Type B pancreatic cell (in vitro differentiated cells): ENCODE data around the gene POU2F1. TPM values are rescaled to one million over a fixed set of nuclear protein-coding genes. Genes with fewer than 3 reads are reported as not detected.
A peak's percentile ranks its signal among the peaks of the same experiment; 100 is the strongest.

ENCODE experiments used
- DNase-seq: peaks from one replicate; pipeline ENCODE4 v3.0.0; 2021; ENCODE audit warnings: mixed read lengths; ENCODE audit not compliant: unreplicated experiment; ENCODE audit errors: extremely low spot score
- H3K27ac Mint-ChIP-seq: 2 replicates; pipeline ENCODE4 v1.8.0; 2021; ENCODE audit warnings: mild to moderate bottlenecking, mixed read lengths
- H3K27me3 Mint-ChIP-seq: 2 replicates; pipeline ENCODE4 v1.8.0; 2021; ENCODE audit warnings: mixed read lengths
- H3K36me3 Mint-ChIP-seq: 2 replicates; pipeline ENCODE4 v1.8.0; 2021; ENCODE audit warnings: mixed read lengths
- H3K4me1 Mint-ChIP-seq: one replicate; pipeline ENCODE4 v1.8.0; 2021; ENCODE audit warnings: mixed read lengths; ENCODE audit not compliant: unreplicated experiment
- H3K4me3 Mint-ChIP-seq: 2 replicates; pipeline ENCODE4 v1.8.0; 2021; ENCODE audit warnings: mild to moderate bottlenecking, mixed read lengths
- H3K9me3 Mint-ChIP-seq: 2 replicates; pipeline ENCODE4 v1.8.0; 2021; ENCODE audit warnings: mixed read lengths
- CTCF ChIP-seq: fragments of 200-600 bp; sonication (generic); conservative IDR thresholded peaks from 2 replicates; pipeline ENCODE4 v1.5.0; 2021; ENCODE audit warnings: antibody characterized with exemption, mild to moderate bottlenecking
- total RNA-seq: library from RNA; stranded (reverse); gene quantifications from 2 replicates; pipeline ENCODE4 v1.2.1, GENCODE V29; 2021; ENCODE audit warnings: low replicate concordance

Gene POU2F1
- total RNA-seq, 1 donor from 2014 or later: 24.2 TPM

- H3K4me3 Mint-ChIP-seq: no peak overlapping the region
- H3K27me3 Mint-ChIP-seq: no peaks in the 10 kb centered on the region
Observed at GRCh38 chr1:167331650-167332049, 111.0 kb downstream of the POU2F1 start.

GRCh38 chr1:167332503-167332902 lies 111.8 kb downstream of the POU2F1 start:
- H3K36me3 Mint-ChIP-seq: peaks cover 16% of the 10 kb centered on the region
- no peaks in the 10 kb centered on the region for H3K4me1 Mint-ChIP-seq
- H3K4me3 Mint-ChIP-seq: no peak overlapping the region
- peaks cover 4% of the 10 kb centered on the region for H3K9me3 Mint-ChIP-seq
- DNase-seq: no peak
- no peak for TF ChIP-seq CTCF
- H3K27me3 Mint-ChIP-seq: no peaks in the 10 kb centered on the region
- H3K27ac Mint-ChIP-seq: no peak overlapping the region

More at GRCh38 chr1:167331650-167332049, 111.0 kb downstream of the POU2F1 start:
- TF ChIP-seq CTCF: no peak
- Mint-ChIP-seq H3K36me3 (peaks cover 12% of the 10 kb centered on the region), H3K4me1 (no peaks in the 10 kb centered on the region), H3K27ac (no peak overlapping the region), H3K9me3 (no peaks in the 10 kb centered on the region)
- no peak for DNase-seq

GRCh38 chr1:167333124-167333523 lies 112.4 kb downstream of the POU2F1 start:
- Mint-ChIP-seq H3K27me3 (no peaks in the 10 kb centered on the region), H3K9me3 (peaks cover 4% of the 10 kb centered on the region), H3K4me1 (no peaks in the 10 kb centered on the region), H3K36me3 (peaks cover 17% of the 10 kb centered on the region), H3K27ac (no peak overlapping the region), H3K4me3 (no peak overlapping the region)
- no peak for TF ChIP-seq CTCF
- DNase-seq: no peak

- Mint-ChIP-seq H3K27me3 (no peaks in the 10 kb centered on the region), H3K4me1 (no peaks in the 10 kb centered on the region), H3K9me3 (peaks cover 5% of the 10 kb centered on the region), H3K27ac (no peak overlapping the region), H3K36me3 (peaks cover 17% of the 10 kb centered on the region), H3K4me3 (no peak overlapping the region)
- no peak for TF ChIP-seq CTCF
- DNase-seq: no peak
Observed at GRCh38 chr1:167333703-167334102, 113.0 kb downstream of the POU2F1 start.

- H3K27ac Mint-ChIP-seq: no peak overlapping the region
- DNase-seq: no peak
- H3K27me3 Mint-ChIP-seq: no peaks in the 10 kb centered on the region
- peaks cover 11% of the 10 kb centered on the region for H3K9me3 Mint-ChIP-seq
- H3K4me3 Mint-ChIP-seq: no peak overlapping the region
- no peak for TF ChIP-seq CTCF
- peaks cover 24% of the 10 kb centered on the region for H3K36me3 Mint-ChIP-seq
- peaks cover under 1% of the 10 kb centered on the region for H3K4me1 Mint-ChIP-seq
Observed at GRCh38 chr1:167339405-167339804, 118.7 kb downstream of the POU2F1 start.

GRCh38 chr1:167342846-167343245 lies 122.2 kb downstream of the POU2F1 start:
- Mint-ChIP-seq H3K27me3 (no peaks in the 10 kb centered on the region), H3K4me1 (peaks cover 9% of the 10 kb centered on the region), H3K4me3 (no peak overlapping the region), H3K9me3 (peaks cover 6% of the 10 kb centered on the region), H3K36me3 (peaks cover 10% of the 10 kb centered on the region), H3K27ac (no peak overlapping the region)
- DNase-seq: no peak
- peak; percentile 29 for TF ChIP-seq CTCF
